CD14-positive monocyte (primary cell): ENCODE data around the gene FGFR4. TPM values are rescaled to one million over a fixed set of nuclear protein-coding genes. Genes with fewer than 3 reads are reported as not detected.

Source experiments
- DNase-seq, 3 donors: peaks; one replicate each; pipeline ENCODE4 v3.0.0-alpha.2; 2011 to 2022
- H2AFZ ChIP-seq: 2 replicates; pipeline ENCODE4 v1.6.0; 2012; ENCODE audit warnings: mild to moderate bottlenecking, low read depth, low read length, inconsistent platforms; ENCODE audit not compliant: insufficient read depth, poor library complexity, severe bottlenecking
- H3K27ac ChIP-seq, 2 donors: 1 replicate in 1 of 2; 2 replicates in 1 of 2; pipeline ENCODE4 v1.5.1; 2012 to 2013; ENCODE audit warnings: low read length in 2 of 2, control low read depth in 1 of 2, inconsistent platforms in 1 of 2, low read depth in 1 of 2, mild to moderate bottlenecking in 1 of 2
- H3K27me3 ChIP-seq, 2 donors: one replicate each; pipeline versions ENCODE4 v1.6.0 to v1.6.1; 2011 to 2013; ENCODE audit warnings: low read length in 2 of 2; ENCODE audit not compliant: control insufficient read depth in 2 of 2, insufficient read depth in 2 of 2
- H3K36me3 ChIP-seq, 2 donors: replicated peaks in 1 of 2; 1 replicate in 1 of 2; 2 replicates in 1 of 2; pipeline versions ENCODE4 v1.5.1 to v1.6.1; 2012 to 2013; ENCODE audit warnings: low read length in 2 of 2, control low read depth in 1 of 2, inconsistent platforms in 1 of 2, mild to moderate bottlenecking in 1 of 2; ENCODE audit not compliant: insufficient read depth in 2 of 2, control insufficient read depth in 1 of 2
- H3K4me1 ChIP-seq, 2 donors: 1 replicate in 1 of 2; 2 replicates in 1 of 2; pipeline versions ENCODE4 v1.5.1 to v1.6.1; 2012 to 2013; ENCODE audit warnings: low read length in 2 of 2, control low read depth in 1 of 2, inconsistent platforms in 1 of 2, mild to moderate bottlenecking in 1 of 2, moderate library complexity in 1 of 2; ENCODE audit not compliant: insufficient read depth in 2 of 2, control insufficient read depth in 1 of 2
- H3K4me2 ChIP-seq: replicated peaks from 2 replicates; pipeline ENCODE3; 2012; ENCODE audit warnings: low read length, moderate library complexity, mild to moderate bottlenecking; ENCODE audit not compliant: poor library complexity, severe bottlenecking; ENCODE audit errors: extremely low read depth
- H3K4me3 ChIP-seq, 3 experiments: fragments of 200-600 bp in 1 of 3; sonication (generic) in 1 of 3; replicated peaks in 1 of 3; 1 replicate in 2 of 3; 2 replicates in 1 of 3; pipeline ENCODE4 v1.5.1; 2011 to 2013; ENCODE audit warnings: low read length in 3 of 3, mild to moderate bottlenecking in 3 of 3, control low read depth in 2 of 3, low read depth in 2 of 3, inconsistent platforms in 1 of 3, moderate library complexity in 1 of 3
- H3K79me2 ChIP-seq: 2 replicates; pipeline ENCODE4 v1.6.0; 2012; ENCODE audit warnings: mild to moderate bottlenecking, control low read depth, inconsistent platforms, low read length, moderate library complexity; ENCODE audit not compliant: insufficient read depth
- H3K9ac ChIP-seq: 2 replicates; pipeline ENCODE4 v1.6.0; 2017; ENCODE audit warnings: low read length, mild to moderate bottlenecking; ENCODE audit not compliant: insufficient read depth, poor library complexity, severe bottlenecking
- H3K9me3 ChIP-seq, 2 donors: replicated peaks in 1 of 2; 1 replicate in 1 of 2; 2 replicates in 1 of 2; pipeline versions ENCODE4 v1.5.1 to v1.6.1; 2012 to 2013; ENCODE audit warnings: low read length in 2 of 2, control low read depth in 1 of 2; ENCODE audit not compliant: control insufficient read depth in 1 of 2, insufficient read depth in 1 of 2
- H4K20me1 ChIP-seq: 2 replicates; pipeline ENCODE4 v1.6.0; 2012; ENCODE audit warnings: mild to moderate bottlenecking, low read length, control low read depth, moderate library complexity; ENCODE audit not compliant: insufficient read depth
- H3K27ac Mint-ChIP-seq, 7 donors: one replicate each; pipeline ENCODE4 v1.8.0; 2020; ENCODE audit warnings: mild to moderate bottlenecking in 7 of 7, mixed read lengths in 7 of 7, moderate library complexity in 6 of 7, inconsistent platforms in 2 of 7
- H3K27me3 Mint-ChIP-seq, 3 donors: one replicate each; pipeline ENCODE4 v1.8.0; 2021 to 2022; ENCODE audit warnings: low read depth in 3 of 3, mild to moderate bottlenecking in 3 of 3, mixed read lengths in 3 of 3, moderate library complexity in 3 of 3, inconsistent platforms in 1 of 3
- H3K36me3 Mint-ChIP-seq, 2 donors: one replicate each; pipeline ENCODE4 v1.8.0; 2020; ENCODE audit warnings: mixed read lengths in 2 of 2, inconsistent platforms in 1 of 2, mild to moderate bottlenecking in 1 of 2
- H3K4me1 Mint-ChIP-seq: one replicate; pipeline ENCODE4 v1.8.0; 2020; ENCODE audit warnings: mild to moderate bottlenecking, mixed read lengths
- H3K4me3 Mint-ChIP-seq, 2 donors: one replicate each; pipeline ENCODE4 v1.8.0; 2020; ENCODE audit warnings: mild to moderate bottlenecking in 2 of 2, mixed read lengths in 2 of 2, moderate library complexity in 1 of 2
- H3K9me3 Mint-ChIP-seq, 7 donors: one replicate each; pipeline ENCODE4 v1.8.0; 2020 to 2022; ENCODE audit warnings: mixed read lengths in 7 of 7, mild to moderate bottlenecking in 6 of 7, moderate library complexity in 6 of 7, inconsistent platforms in 2 of 7
- WGBS: methylation state at CpG from one replicate; pipeline ENCODE4 v1.1.5; 2013; ENCODE audit warnings: missing lambda C conversion rate; ENCODE audit not compliant: insufficient coverage; 5-methylcytosine and 5-hydroxymethylcytosine counted together
- intact Hi-C, 2 donors: fragments of 100-400 bp; cut with micrococcal nuclease; formaldehyde crosslinking; loops; one replicate each; pipeline versions ENCODE4 v1.15.0 to v1.15.1; 2023
- polyA plus RNA-seq, 3 donors: library from polyadenylated mRNA; depleted of rRNA in 1 of 3; unstranded in 2 of 3; stranded (reverse) in 1 of 3; fragments of 300-500 nt in 2 of 3; fragments of >200 nt in 1 of 3; fragmentation: Illumina TruSeq in 2 of 3; gene quantifications; 1 replicate in 2 of 3; 2 replicates in 1 of 3; pipeline ENCODE4 v1.2.3, GENCODE V29; 2012 to 2021
- TF ChIP-seq, protein P1 (sequence below): fragments of 200-600 bp; IDR thresholded peaks from one replicate; pipeline ENCODE4 v1.8.0; 2022; ENCODE audit warnings: antibody characterized with exemption, mild to moderate bottlenecking

The FGFR4 gene
- polyA plus RNA-seq, 3 donors, result 0.39 TPM; not detected in 2

DNA sequence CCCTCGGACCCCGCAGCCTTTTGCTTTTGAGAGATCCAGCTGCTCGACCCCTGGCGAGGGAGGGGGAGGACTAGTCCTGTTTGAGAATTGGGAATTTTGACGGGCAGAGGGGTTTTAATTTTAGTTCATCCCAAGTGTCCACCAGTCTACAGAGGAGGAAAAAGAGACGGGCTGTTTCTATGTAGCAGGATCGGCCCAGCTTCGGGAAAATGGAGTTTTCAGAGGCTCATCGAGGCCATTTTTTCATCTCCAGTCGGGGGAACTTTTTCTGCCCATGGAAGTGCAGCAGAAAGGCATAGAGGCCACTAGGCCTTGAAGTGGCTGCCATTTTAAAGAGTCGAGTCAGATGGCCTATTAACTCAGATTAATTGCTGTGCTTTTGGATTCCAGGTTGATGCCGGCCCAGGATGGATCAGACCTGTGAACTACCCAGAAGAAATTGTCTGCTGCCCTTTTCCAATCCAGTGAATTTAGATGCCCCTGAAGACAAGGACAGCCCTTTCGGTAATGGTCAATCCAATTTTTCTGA is 48.0 kb downstream of the FGFR4 start:
- no peak for DNase-seq
- peaks cover 21 to 38% of the 10 kb centered on the region in 2 donors for H3K36me3 Mint-ChIP-seq
- H3K79me2 ChIP-seq, result peaks cover 59% of the 10 kb centered on the region

DNA sequence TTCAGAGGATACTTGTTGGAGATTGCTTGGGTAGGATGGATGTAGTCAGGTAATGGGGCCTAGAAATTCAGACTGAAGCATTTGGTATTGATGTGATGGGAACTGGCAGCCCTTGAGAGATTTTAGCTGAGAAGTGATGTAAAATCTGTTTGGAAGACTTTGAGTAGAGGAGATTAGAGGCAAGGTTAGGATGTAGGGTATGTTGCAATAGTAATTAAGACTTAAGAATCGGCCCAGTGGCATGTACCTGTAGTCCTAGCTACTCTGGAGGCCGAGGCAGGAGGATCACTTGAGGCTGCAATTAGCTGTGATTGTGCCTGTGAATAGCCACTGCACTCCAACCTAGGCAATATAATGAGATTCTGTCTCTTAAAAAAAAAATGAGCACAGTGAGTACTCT is 53.6 kb downstream of the FGFR4 start:
- Mint-ChIP-seq H3K4me3 (no peak overlapping the region), H3K27ac (peak overlapping the region in 4 of 7 donors; percentile 16 to 72 (median 47)), H3K9me3 (no peaks in the 10 kb centered on the region), H3K36me3 (peaks cover 55 to 83% of the 10 kb centered on the region in 2 donors), H3K4me1 (peaks cover 48% of the 10 kb centered on the region), H3K27me3 (peaks cover 0 to 2% (median 2%) of the 10 kb centered on the region in 3 donors)
- peaks cover 20 to 23% of the 10 kb centered on the region in 2 donors for H3K4me1 ChIP-seq
- no peak overlapping the region for H2AFZ ChIP-seq
- H3K9me3 ChIP-seq, result no peaks in the 10 kb centered on the region
- no peak overlapping the region for H3K9ac ChIP-seq
- H3K27me3 ChIP-seq, result no peaks in the 10 kb centered on the region
- H3K27ac ChIP-seq, result peak overlapping the region in 1 of 2 donors; percentile 64
- H3K4me3 ChIP-seq, result no peak overlapping the region
- peaks cover 53 to 86% of the 10 kb centered on the region in 2 donors for H3K36me3 ChIP-seq
- no CpG with 5 or more reads among the region's 2 CpGs for whole genome bisulfite sequencing
- intact Hi-C loops, result no loop called here
- no peak for DNase-seq
- H3K79me2 ChIP-seq, result peaks cover 100% of the 10 kb centered on the region
- peaks cover 99% of the 10 kb centered on the region for H4K20me1 ChIP-seq
- TF ChIP-seq, protein P1, sequence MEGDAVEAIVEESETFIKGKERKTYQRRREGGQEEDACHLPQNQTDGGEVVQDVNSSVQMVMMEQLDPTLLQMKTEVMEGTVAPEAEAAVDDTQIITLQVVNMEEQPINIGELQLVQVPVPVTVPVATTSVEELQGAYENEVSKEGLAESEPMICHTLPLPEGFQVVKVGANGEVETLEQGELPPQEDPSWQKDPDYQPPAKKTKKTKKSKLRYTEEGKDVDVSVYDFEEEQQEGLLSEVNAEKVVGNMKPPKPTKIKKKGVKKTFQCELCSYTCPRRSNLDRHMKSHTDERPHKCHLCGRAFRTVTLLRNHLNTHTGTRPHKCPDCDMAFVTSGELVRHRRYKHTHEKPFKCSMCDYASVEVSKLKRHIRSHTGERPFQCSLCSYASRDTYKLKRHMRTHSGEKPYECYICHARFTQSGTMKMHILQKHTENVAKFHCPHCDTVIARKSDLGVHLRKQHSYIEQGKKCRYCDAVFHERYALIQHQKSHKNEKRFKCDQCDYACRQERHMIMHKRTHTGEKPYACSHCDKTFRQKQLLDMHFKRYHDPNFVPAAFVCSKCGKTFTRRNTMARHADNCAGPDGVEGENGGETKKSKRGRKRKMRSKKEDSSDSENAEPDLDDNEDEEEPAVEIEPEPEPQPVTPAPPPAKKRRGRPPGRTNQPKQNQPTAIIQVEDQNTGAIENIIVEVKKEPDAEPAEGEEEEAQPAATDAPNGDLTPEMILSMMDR, result no peak
- H3K4me2 ChIP-seq, result no peak overlapping the region

More for the DNA sequence above, 48.0 kb downstream of the FGFR4 start:
- WGBS, result 24% methylated on average over 11 of the region's 13 CpGs
- Histone ChIP-seq H3K27ac (peak overlapping the region; percentile 63 to 86), H2AFZ (peak overlapping the region; percentile 91), H3K9ac (peak overlapping the region; percentile 96), H3K9me3 (no peaks in the 10 kb centered on the region), H4K20me1 (peaks cover 43% of the 10 kb centered on the region), H3K27me3 (no peaks in the 10 kb centered on the region), H3K4me2 (peak overlapping the region; percentile 85), H3K36me3 (peaks cover 24 to 46% of the 10 kb centered on the region in 2 donors), H3K4me3 (peak overlapping the region; percentile 57 to 84 (median 66)), H3K4me1 (peaks cover 30 to 51% of the 10 kb centered on the region in 2 donors)
- Mint-ChIP-seq H3K4me3 (peak overlapping the region; percentile 82 to 92), H3K27me3 (no peaks in the 10 kb centered on the region), H3K9me3 (no peaks in the 10 kb centered on the region), H3K27ac (peak overlapping the region; percentile 75 to 91 (median 89)), H3K4me1 (peaks cover 35% of the 10 kb centered on the region)
- intact Hi-C loops, result loop anchor here in 1 of 2 donors (2.0 to 5.0 kb wide), 2 partner anchors 18 to 168 kb away; partner anchors contain the start of genes PRELID1 and RAB24
- TF ChIP-seq, protein P1, result no peak
